ENCODE results near the gene MAFF.

The MAFF gene

GRCh38 chr22:38214302-38215056 lies 12.7 kb downstream of the MAFF start:
- Histone ChIP-seq H3K4me1 (ENCODE audit: control insufficient read depth in 1 of 2, insufficient read depth in 1 of 2, low read depth in 1 of 2, low read length in 1 of 2) (peaks cover 57 to 58% of the 10 kb centered on the region in 2 experiments), H3K4me3 (ENCODE audit: low read depth in 1 of 2, low read length in 1 of 2) (peak overlapping the region; percentile 60 to 67), H3K9me3 (no peaks in the 10 kb centered on the region), H3K36me3 (no peaks in the 10 kb centered on the region), H3K27ac (peak overlapping the region; percentile 86), H3K27me3 (no peaks in the 10 kb centered on the region)
- peak; percentile 62 for TF ChIP-seq CTCF (IDR thresholded peaks at IDR 0.05)

- H3K4me3 ChIP-seq (ENCODE audit: low read depth in 1 of 2, low read length in 1 of 2) = peak overlapping the region; percentile 60 to 67
- no peaks in the 10 kb centered on the region for H3K27me3 ChIP-seq
- peaks cover 63 to 65% of the 10 kb centered on the region in 2 experiments for H3K4me1 ChIP-seq (ENCODE audit: control insufficient read depth in 1 of 2, insufficient read depth in 1 of 2, low read depth in 1 of 2, low read length in 1 of 2)
- H3K9me3 ChIP-seq = no peaks in the 10 kb centered on the region
- H3K27ac ChIP-seq = peak overlapping the region; percentile 86
- TF ChIP-seq CTCF (IDR thresholded peaks at IDR 0.05) = no peak
- H3K36me3 ChIP-seq = peaks cover under 1% of the 10 kb centered on the region
Measured at GRCh38 chr22:38215156-38216038, 13.6 kb downstream of the MAFF start.

GRCh38 chr22:38218661-38219622 lies 17.1 kb downstream of the MAFF start:
- peaks cover 53 to 54% of the 10 kb centered on the region in 2 experiments for H3K4me1 ChIP-seq (ENCODE audit: control insufficient read depth in 1 of 2, insufficient read depth in 1 of 2, low read depth in 1 of 2, low read length in 1 of 2)
- peaks cover 36% of the 10 kb centered on the region for H3K36me3 ChIP-seq
- TF ChIP-seq CTCF (IDR thresholded peaks at IDR 0.05) = no peak
- peak overlapping the region; percentile 56 for H3K27ac ChIP-seq
- no peaks in the 10 kb centered on the region for H3K9me3 ChIP-seq
- H3K4me3 ChIP-seq (ENCODE audit: low read depth in 1 of 2, low read length in 1 of 2) = no peak overlapping the region
- H3K27me3 ChIP-seq = no peaks in the 10 kb centered on the region

- peaks cover 48% of the 10 kb centered on the region in 2 experiments for H3K4me1 ChIP-seq (ENCODE audit: control insufficient read depth in 1 of 2, insufficient read depth in 1 of 2, low read depth in 1 of 2, low read length in 1 of 2)
- peaks cover 43% of the 10 kb centered on the region for H3K36me3 ChIP-seq
- no peaks in the 10 kb centered on the region for H3K27me3 ChIP-seq
- no peak for TF ChIP-seq CTCF (IDR thresholded peaks at IDR 0.05)
- no peaks in the 10 kb centered on the region for H3K9me3 ChIP-seq
- peak overlapping the region; percentile 56 for H3K27ac ChIP-seq
- H3K4me3 ChIP-seq (ENCODE audit: low read depth in 1 of 2, low read length in 1 of 2) = no peak overlapping the region
Measured at GRCh38 chr22:38219632-38220031, 17.8 kb downstream of the MAFF start.

GRCh38 chr22:38220163-38220562 lies 18.4 kb downstream of the MAFF start:
- TF ChIP-seq CTCF (IDR thresholded peaks at IDR 0.05) = no peak
- H3K36me3 ChIP-seq = peaks cover 48% of the 10 kb centered on the region
- H3K4me3 ChIP-seq (ENCODE audit: low read depth in 1 of 2, low read length in 1 of 2) = no peak overlapping the region
- no peaks in the 10 kb centered on the region for H3K9me3 ChIP-seq
- no peaks in the 10 kb centered on the region for H3K27me3 ChIP-seq
- H3K4me1 ChIP-seq (ENCODE audit: control insufficient read depth in 1 of 2, insufficient read depth in 1 of 2, low read depth in 1 of 2, low read length in 1 of 2) = peaks cover 42 to 43% of the 10 kb centered on the region in 2 experiments
- peak overlapping the region; percentile 56 for H3K27ac ChIP-seq

Data from neutrophil (primary cell).